Measurements from ENCODE around the gene PRR23E. TPM values are rescaled to one million over a fixed set of nuclear protein-coding genes. Genes with fewer than 3 reads are reported as not detected.

The PRR23E gene
- total RNA-seq (2014; rRNA removed; shearing (Covaris generic)): not detected in 2 replicates

- no peak for DNase-seq (ENCODE audit: low spot score)
These were observed at the start of gene PRR23E for GRCh38 chr3:127192576-127193232. TSS of gene PRR23E (plus strand) at chr3:127193131. CDS start at chr3:127196686, 3,555 bp downstream.

- no peak for DNase-seq (ENCODE audit: low spot score)
These were observed 49.8 kb upstream of the PRR23E start for GRCh38 chr3:127143172-127143571.

GRCh38 chr3:127144631-127145030 is 48.3 kb upstream of the PRR23E start:
- no peak for DNase-seq (ENCODE audit: low spot score)

GRCh38 chr3:127145266-127145665 is 47.7 kb upstream of the PRR23E start:
- DNase-seq (ENCODE audit: low spot score): no peak

GRCh38 chr3:127147291-127147885 is 45.5 kb upstream of the PRR23E start:
- no peak for DNase-seq (ENCODE audit: low spot score)

- DNase-seq (ENCODE audit: low spot score): no peak
These were observed 43.2 kb upstream of the PRR23E start for GRCh38 chr3:127149621-127150310.

- DNase-seq (ENCODE audit: low spot score): no peak
These were observed 42.2 kb upstream of the PRR23E start for GRCh38 chr3:127150513-127151250.

GRCh38 chr3:127151251-127151564 is 41.7 kb upstream of the PRR23E start:
- DNase-seq (ENCODE audit: low spot score): no peak

GRCh38 chr3:127151992-127152650 is 40.8 kb upstream of the PRR23E start:
- DNase-seq (ENCODE audit: low spot score): peak; percentile 39

- no peak for DNase-seq (ENCODE audit: low spot score)
These were observed 40.0 kb upstream of the PRR23E start for GRCh38 chr3:127152684-127153505.

- no peak for DNase-seq (ENCODE audit: low spot score)
These were observed 39.5 kb upstream of the PRR23E start for GRCh38 chr3:127153506-127153815.

- DNase-seq (ENCODE audit: low spot score): no peak
These were observed 36.4 kb upstream of the PRR23E start for GRCh38 chr3:127156338-127157050.

GRCh38 chr3:127157171-127157828 is 35.6 kb upstream of the PRR23E start:
- no peak for DNase-seq (ENCODE audit: low spot score)

GRCh38 chr3:127158614-127159229 is 34.2 kb upstream of the PRR23E start:
- DNase-seq (ENCODE audit: low spot score): peak; percentile 34

- DNase-seq (ENCODE audit: low spot score): no peak
These were observed 33.4 kb upstream of the PRR23E start for GRCh38 chr3:127159543-127159942.

- no peak for DNase-seq (ENCODE audit: low spot score)
These were observed 31.7 kb upstream of the PRR23E start for GRCh38 chr3:127161236-127161635.

GRCh38 chr3:127161973-127162579 is 30.9 kb upstream of the PRR23E start:
- DNase-seq (ENCODE audit: low spot score): no peak

- peak; percentile 10 for DNase-seq (ENCODE audit: low spot score)
These were observed 29.8 kb upstream of the PRR23E start for GRCh38 chr3:127162947-127163645.
